ENCODE data around the gene SPDYE3.

Gene SPDYE3

GRCh38 chr7:100366411-100367250 is 59.1 kb downstream of the SPDYE3 start:
- TF ChIP-seq, protein P1, sequence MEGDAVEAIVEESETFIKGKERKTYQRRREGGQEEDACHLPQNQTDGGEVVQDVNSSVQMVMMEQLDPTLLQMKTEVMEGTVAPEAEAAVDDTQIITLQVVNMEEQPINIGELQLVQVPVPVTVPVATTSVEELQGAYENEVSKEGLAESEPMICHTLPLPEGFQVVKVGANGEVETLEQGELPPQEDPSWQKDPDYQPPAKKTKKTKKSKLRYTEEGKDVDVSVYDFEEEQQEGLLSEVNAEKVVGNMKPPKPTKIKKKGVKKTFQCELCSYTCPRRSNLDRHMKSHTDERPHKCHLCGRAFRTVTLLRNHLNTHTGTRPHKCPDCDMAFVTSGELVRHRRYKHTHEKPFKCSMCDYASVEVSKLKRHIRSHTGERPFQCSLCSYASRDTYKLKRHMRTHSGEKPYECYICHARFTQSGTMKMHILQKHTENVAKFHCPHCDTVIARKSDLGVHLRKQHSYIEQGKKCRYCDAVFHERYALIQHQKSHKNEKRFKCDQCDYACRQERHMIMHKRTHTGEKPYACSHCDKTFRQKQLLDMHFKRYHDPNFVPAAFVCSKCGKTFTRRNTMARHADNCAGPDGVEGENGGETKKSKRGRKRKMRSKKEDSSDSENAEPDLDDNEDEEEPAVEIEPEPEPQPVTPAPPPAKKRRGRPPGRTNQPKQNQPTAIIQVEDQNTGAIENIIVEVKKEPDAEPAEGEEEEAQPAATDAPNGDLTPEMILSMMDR (IDR thresholded peaks at IDR 0.05): no peak

- TF ChIP-seq, protein P1 (IDR thresholded peaks at IDR 0.05): no peak
These were observed 59.7 kb downstream of the SPDYE3 start for GRCh38 chr7:100367251-100367620.

- TF ChIP-seq, protein P1 (IDR thresholded peaks at IDR 0.05): no peak
These were observed 60.4 kb downstream of the SPDYE3 start for GRCh38 chr7:100367676-100368613.

- TF ChIP-seq, protein P1 (IDR thresholded peaks at IDR 0.05): no peak
These were observed 61.6 kb downstream of the SPDYE3 start for GRCh38 chr7:100369105-100369504.

GRCh38 chr7:100370303-100370702 is 62.8 kb downstream of the SPDYE3 start:
- TF ChIP-seq, protein P1 (IDR thresholded peaks at IDR 0.05): no peak

DNA sequence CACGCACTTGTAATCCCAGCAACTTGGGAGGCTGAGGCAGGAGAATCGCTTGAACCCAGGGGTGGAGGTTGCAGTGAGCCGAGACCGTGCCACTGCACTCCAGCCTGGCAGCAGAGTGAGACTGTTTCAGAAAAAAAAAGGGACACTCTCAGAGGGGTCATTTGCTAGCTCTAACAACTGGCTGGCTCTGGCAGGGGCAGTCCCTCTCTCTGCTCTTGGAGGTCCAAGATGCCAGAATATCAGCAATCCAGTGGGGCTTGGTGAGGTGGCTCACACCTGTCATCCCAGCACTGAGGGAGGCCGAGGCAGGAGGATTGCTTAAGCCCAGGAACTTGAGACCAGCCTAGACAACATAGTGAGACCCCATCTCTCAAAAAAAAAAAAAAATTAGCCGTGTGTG is 63.2 kb downstream of the SPDYE3 start:
- TF ChIP-seq, protein P1 (IDR thresholded peaks at IDR 0.05): no peak

GRCh38 chr7:100371561-100372171 is 64.2 kb downstream of the SPDYE3 start:
- TF ChIP-seq, protein P1 (IDR thresholded peaks at IDR 0.05): no peak
